CD4-positive, CD25-positive, alpha-beta regulatory T cell (primary cell): ENCODE data around the gene NCBP3. TPM values are rescaled to one million over a fixed set of nuclear protein-coding genes. Genes with fewer than 3 reads are reported as not detected.

Experiments used
- ATAC-seq, 2 donors: fragments of 150-1000 bp; cut with Tn5 transposase; one replicate each; pipeline ENCODE4 v1.10.0; 2021; ENCODE audit warnings: low read depth in 2 of 2, moderate number of reproducible peaks in 2 of 2, moderate library complexity in 1 of 2
- DNase-seq, 3 donors: peaks; one replicate each; pipeline versions ENCODE4 v3.0.0 to v3.0.0-alpha.2; 2012 to 2022; ENCODE audit warnings: mixed read lengths in 1 of 3
- H3K27ac ChIP-seq: one replicate; pipeline ENCODE4 v1.7.0; 2013; ENCODE audit warnings: mild to moderate bottlenecking, low read length; ENCODE audit not compliant: insufficient read depth, poor library complexity, severe bottlenecking
- H3K27me3 ChIP-seq: one replicate; pipeline ENCODE4 v1.7.0; 2013; ENCODE audit warnings: low read length; ENCODE audit not compliant: control insufficient read depth, insufficient read depth
- H3K36me3 ChIP-seq: one replicate; pipeline ENCODE4 v1.7.0; 2013; ENCODE audit warnings: mild to moderate bottlenecking, low read length, moderate library complexity; ENCODE audit not compliant: control insufficient read depth, insufficient read depth
- H3K4me1 ChIP-seq: 2 replicates; pipeline ENCODE4 v1.7.0; 2013; ENCODE audit warnings: mild to moderate bottlenecking, low read length; ENCODE audit not compliant: insufficient read depth, control insufficient read depth, poor library complexity, severe bottlenecking
- H3K4me3 ChIP-seq: one replicate; pipeline ENCODE4 v1.7.0; 2013; ENCODE audit warnings: low read depth, mild to moderate bottlenecking, low read length, moderate library complexity
- H3K9me3 ChIP-seq, 2 experiments: 1 replicate in 1 of 2; 2 replicates in 1 of 2; pipeline ENCODE4 v1.7.0; 2013; ENCODE audit warnings: low read length in 2 of 2, mild to moderate bottlenecking in 1 of 2, moderate library complexity in 1 of 2; ENCODE audit not compliant: control insufficient read depth in 2 of 2
- H3K27ac Mint-ChIP-seq, 3 donors: one replicate each; pipeline ENCODE4 v1.8.0; 2020 to 2022; ENCODE audit warnings: mild to moderate bottlenecking in 3 of 3, mixed read lengths in 3 of 3, moderate library complexity in 2 of 3
- H3K27me3 Mint-ChIP-seq: one replicate; pipeline ENCODE4 v1.8.0; 2022; ENCODE audit warnings: mild to moderate bottlenecking, mixed read lengths
- H3K36me3 Mint-ChIP-seq: one replicate; pipeline ENCODE4 v1.8.0; 2020; ENCODE audit warnings: mixed read lengths
- H3K4me1 Mint-ChIP-seq, 4 donors: one replicate each; pipeline ENCODE4 v1.8.0; 2020 to 2022; ENCODE audit warnings: mixed read lengths in 4 of 4, mild to moderate bottlenecking in 1 of 4
- H3K4me3 Mint-ChIP-seq, 4 donors: one replicate each; pipeline ENCODE4 v1.8.0; 2020 to 2022; ENCODE audit warnings: mild to moderate bottlenecking in 4 of 4, mixed read lengths in 4 of 4, moderate library complexity in 3 of 4
- H3K9me3 Mint-ChIP-seq, 7 donors: one replicate each; pipeline ENCODE4 v1.8.0; 2020 to 2022; ENCODE audit warnings: mixed read lengths in 7 of 7, mild to moderate bottlenecking in 3 of 7, moderate library complexity in 2 of 7
- polyA plus RNA-seq, 4 donors: library from polyadenylated mRNA; unstranded; fragments of 300-500 nt; fragmentation: Illumina TruSeq; gene quantifications; one replicate each; pipeline ENCODE4 v1.2.3, GENCODE V29; 2021
- total RNA-seq: library from RNA; stranded (reverse); gene quantifications from one replicate; pipeline ENCODE4 v1.2.3, GENCODE V29; 2022

Gene NCBP3, protein sequence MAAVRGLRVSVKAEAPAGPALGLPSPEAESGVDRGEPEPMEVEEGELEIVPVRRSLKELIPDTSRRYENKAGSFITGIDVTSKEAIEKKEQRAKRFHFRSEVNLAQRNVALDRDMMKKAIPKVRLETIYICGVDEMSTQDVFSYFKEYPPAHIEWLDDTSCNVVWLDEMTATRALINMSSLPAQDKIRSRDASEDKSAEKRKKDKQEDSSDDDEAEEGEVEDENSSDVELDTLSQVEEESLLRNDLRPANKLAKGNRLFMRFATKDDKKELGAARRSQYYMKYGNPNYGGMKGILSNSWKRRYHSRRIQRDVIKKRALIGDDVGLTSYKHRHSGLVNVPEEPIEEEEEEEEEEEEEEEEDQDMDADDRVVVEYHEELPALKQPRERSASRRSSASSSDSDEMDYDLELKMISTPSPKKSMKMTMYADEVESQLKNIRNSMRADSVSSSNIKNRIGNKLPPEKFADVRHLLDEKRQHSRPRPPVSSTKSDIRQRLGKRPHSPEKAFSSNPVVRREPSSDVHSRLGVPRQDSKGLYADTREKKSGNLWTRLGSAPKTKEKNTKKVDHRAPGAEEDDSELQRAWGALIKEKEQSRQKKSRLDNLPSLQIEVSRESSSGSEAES
- 46.0 TPM for total RNA-seq
- polyA plus RNA-seq: 10 to 100 TPM; 10.5 to 15.7 (median 12.2) TPM

DNA sequence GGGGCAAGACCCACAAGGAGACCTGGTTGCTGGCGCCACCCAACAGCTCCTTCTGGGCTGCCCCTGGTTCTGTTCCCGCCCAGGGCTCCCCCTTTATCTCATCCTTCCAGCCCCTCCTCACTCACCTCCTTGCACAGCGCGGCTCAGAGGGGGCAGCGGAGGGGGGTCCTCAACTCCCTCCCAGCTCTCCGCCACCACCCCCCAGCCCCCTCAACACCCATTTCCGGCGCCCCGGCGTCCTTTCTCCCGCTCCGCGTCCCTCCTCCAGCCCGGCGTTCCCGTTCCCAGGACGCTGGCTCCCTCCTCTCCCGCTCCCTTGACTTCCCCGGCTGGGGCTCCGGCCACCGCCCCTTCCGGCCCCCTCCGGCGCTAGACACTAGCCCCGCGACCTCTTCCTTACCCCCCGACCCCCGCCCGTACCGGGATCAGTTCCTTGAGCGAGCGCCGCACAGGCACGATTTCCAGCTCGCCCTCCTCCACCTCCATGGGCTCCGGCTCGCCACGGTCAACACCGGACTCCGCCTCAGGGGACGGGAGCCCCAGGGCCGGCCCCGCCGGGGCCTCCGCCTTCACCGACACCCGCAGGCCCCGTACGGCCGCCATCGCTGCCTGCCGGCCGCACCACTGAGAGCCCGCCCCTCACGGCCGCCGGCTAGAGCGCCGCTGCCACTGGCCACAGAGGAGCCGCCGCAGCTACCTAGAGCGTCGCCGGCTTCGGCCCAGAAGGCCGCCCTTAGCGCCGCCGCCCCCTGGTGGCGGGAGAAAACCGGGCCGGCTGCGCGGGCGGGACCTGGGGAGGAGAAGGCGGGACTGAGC, at the start of gene NCBP3:
Gene NCBP3, minus strand, starts transcription at position 626 of the 816 bp plus-strand sequence. Its CDS starts 23 bp downstream, at position 603.
- Histone ChIP-seq H3K27ac (peak within 1 kb of the TSS; percentile 72), H3K4me1 (peaks cover 18% of the 10 kb centered on the region), H3K4me3 (peak within 1 kb of the TSS; percentile 82), H3K36me3 (peaks cover 12% of the 10 kb centered on the region), H3K27me3 (no peaks in the 10 kb centered on the region), H3K9me3 (no peaks in the 10 kb centered on the region)
- Mint-ChIP-seq H3K4me3 (peak within 1 kb of the TSS; percentile 93 to 96 (median 94)), H3K4me1 (peaks cover 10 to 37% (median 27%) of the 10 kb centered on the region in 4 donors), H3K9me3 (no peaks in the 10 kb centered on the region), H3K36me3 (peaks cover 8% of the 10 kb centered on the region), H3K27me3 (peaks cover 15% of the 10 kb centered on the region), H3K27ac (peak within 1 kb of the TSS; percentile 82 to 92 (median 89))
- DNase-seq: peak; percentile 84 to 96 (median 89)
- ATAC-seq: peak; percentile 98

DNA sequence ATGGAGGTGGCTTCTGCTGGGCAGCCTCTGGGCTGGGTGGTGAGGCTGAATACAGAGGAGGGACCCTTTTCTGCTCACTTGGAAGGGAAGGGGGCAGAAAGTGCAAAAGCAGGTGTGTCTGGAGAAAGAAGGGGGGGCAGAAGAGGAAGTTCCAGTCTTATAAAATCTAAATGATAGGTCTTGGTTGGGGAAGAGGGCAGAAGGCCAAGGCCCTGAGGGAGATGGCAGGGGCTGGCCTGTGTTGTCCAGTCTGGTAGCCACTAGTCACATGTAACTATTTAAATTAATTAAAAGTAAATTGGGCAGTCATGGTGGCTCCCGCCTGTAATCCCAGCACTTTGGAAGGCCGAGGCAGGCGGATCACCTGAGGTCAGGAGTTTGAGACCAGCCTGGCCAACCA, 49.3 kb upstream of the NCBP3 start:
- Mint-ChIP-seq H3K36me3 (no peaks in the 10 kb centered on the region), H3K4me3 (peak overlapping the region in 2 of 4 donors; percentile 83 to 91), H3K27me3 (no peaks in the 10 kb centered on the region), H3K4me1 (peaks cover 0 to 28% (median 19%) of the 10 kb centered on the region in 4 donors), H3K9me3 (no peaks in the 10 kb centered on the region), H3K27ac (no peak overlapping the region)
- Histone ChIP-seq H3K27me3 (no peaks in the 10 kb centered on the region), H3K9me3 (no peaks in the 10 kb centered on the region), H3K27ac (no peak overlapping the region), H3K36me3 (no peaks in the 10 kb centered on the region), H3K4me3 (no peak overlapping the region), H3K4me1 (peaks cover 21% of the 10 kb centered on the region)
- ATAC-seq (no peak), DNase-seq (no peak)

DNA sequence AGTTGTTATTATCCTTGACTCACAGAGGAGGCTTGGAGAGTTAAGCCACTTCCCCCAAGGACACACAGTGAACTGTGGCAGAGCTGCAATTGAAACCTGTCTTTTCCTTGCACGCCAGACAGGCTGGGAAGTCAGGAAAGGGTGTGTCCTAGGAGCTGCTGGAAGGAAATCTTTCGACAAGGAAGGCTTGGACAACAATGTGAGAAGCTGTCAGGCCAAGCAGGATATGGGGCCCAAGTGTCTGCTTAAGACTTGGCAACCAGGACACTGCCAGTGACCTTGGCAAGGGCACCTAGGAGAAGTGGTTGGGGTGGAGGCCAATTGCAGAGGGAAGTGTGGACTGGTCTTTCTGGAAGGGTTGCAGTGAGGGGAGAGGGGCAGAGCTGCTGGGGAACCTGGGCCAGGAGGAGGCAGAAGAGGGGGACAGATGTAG, 48.9 kb upstream of the NCBP3 start:
- Mint-ChIP-seq H3K4me3 (peak overlapping the region in 3 of 4 donors; percentile 28 to 91 (median 83)), H3K27me3 (no peaks in the 10 kb centered on the region), H3K27ac (no peak overlapping the region), H3K9me3 (no peaks in the 10 kb centered on the region), H3K36me3 (no peaks in the 10 kb centered on the region), H3K4me1 (peaks cover 0 to 28% (median 19%) of the 10 kb centered on the region in 4 donors)
- Histone ChIP-seq H3K36me3 (no peaks in the 10 kb centered on the region), H3K27me3 (no peaks in the 10 kb centered on the region), H3K4me1 (peaks cover 21% of the 10 kb centered on the region), H3K4me3 (no peak overlapping the region), H3K9me3 (no peaks in the 10 kb centered on the region), H3K27ac (no peak overlapping the region)
- ATAC-seq (no peak), DNase-seq (no peak)

DNA sequence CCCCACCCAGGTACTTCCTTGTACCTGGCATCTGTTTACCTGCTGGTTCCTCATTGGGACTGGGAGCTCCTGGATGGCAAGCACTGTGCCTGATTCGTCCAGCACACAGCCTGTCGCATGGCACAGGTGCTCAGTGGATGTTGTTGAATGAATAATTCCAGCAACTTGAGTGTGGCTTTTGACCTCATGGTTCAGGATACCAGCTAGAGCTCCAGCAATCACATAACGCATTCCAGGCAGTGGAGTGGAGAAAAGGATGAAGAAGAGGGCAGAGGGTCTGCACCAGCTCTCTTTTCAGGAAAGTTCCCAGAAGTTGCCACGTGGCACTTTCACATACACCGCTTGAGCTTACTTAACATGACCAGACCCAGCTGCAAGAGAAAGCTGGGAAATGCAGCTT, 48.1 kb upstream of the NCBP3 start:
- DNase-seq (no peak), ATAC-seq (no peak)
- Mint-ChIP-seq H3K9me3 (no peaks in the 10 kb centered on the region), H3K27me3 (no peaks in the 10 kb centered on the region), H3K4me3 (peak overlapping the region; percentile 8 to 91 (median 85)), H3K27ac (peak overlapping the region; percentile 75 to 93 (median 86)), H3K4me1 (peaks cover 0 to 28% (median 19%) of the 10 kb centered on the region in 4 donors), H3K36me3 (no peaks in the 10 kb centered on the region)
- H3K4me3 ChIP-seq: no peak overlapping the region
- H3K27ac ChIP-seq: no peak overlapping the region
- H3K36me3 ChIP-seq: no peaks in the 10 kb centered on the region
- H3K4me1 ChIP-seq: peaks cover 21% of the 10 kb centered on the region
- no peaks in the 10 kb centered on the region for H3K9me3 ChIP-seq
- H3K27me3 ChIP-seq: no peaks in the 10 kb centered on the region

DNA sequence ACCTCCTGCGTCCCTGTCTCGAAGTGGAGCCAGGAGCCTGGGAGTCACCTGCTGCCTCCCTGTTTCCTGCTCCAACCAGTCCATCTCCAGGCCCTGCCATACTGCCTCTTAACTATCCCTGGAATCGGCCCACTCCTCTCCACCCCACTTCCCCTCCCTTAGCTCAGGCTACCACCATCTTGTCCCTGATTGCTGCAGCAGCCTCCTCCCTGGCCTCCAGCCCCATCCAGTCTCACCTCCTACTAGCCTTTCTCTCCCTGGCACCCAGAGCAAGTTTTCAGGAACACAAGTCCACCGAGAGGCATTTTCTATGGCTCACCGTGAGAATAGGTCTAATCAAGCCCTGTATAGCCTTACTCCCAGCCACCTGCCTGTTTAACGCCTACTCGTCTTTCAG, 47.7 kb upstream of the NCBP3 start:
- peaks cover 0 to 30% (median 19%) of the 10 kb centered on the region in 4 donors for H3K4me1 Mint-ChIP-seq
- no peaks in the 10 kb centered on the region for H3K9me3 Mint-ChIP-seq
- no peaks in the 10 kb centered on the region for H3K9me3 ChIP-seq
- DNase-seq (no peak), ATAC-seq (no peak)
- H3K27ac Mint-ChIP-seq: peak overlapping the region; percentile 75 to 93 (median 86)
- H3K27me3 ChIP-seq: no peaks in the 10 kb centered on the region
- H3K4me3 Mint-ChIP-seq: peak overlapping the region; percentile 51 to 91 (median 85)
- peaks cover 21% of the 10 kb centered on the region for H3K4me1 ChIP-seq
- H3K36me3 ChIP-seq: no peaks in the 10 kb centered on the region
- no peaks in the 10 kb centered on the region for H3K27me3 Mint-ChIP-seq
- peak overlapping the region; percentile 70 for H3K27ac ChIP-seq
- no peaks in the 10 kb centered on the region for H3K36me3 Mint-ChIP-seq
- H3K4me3 ChIP-seq: peak overlapping the region; percentile 41

DNA sequence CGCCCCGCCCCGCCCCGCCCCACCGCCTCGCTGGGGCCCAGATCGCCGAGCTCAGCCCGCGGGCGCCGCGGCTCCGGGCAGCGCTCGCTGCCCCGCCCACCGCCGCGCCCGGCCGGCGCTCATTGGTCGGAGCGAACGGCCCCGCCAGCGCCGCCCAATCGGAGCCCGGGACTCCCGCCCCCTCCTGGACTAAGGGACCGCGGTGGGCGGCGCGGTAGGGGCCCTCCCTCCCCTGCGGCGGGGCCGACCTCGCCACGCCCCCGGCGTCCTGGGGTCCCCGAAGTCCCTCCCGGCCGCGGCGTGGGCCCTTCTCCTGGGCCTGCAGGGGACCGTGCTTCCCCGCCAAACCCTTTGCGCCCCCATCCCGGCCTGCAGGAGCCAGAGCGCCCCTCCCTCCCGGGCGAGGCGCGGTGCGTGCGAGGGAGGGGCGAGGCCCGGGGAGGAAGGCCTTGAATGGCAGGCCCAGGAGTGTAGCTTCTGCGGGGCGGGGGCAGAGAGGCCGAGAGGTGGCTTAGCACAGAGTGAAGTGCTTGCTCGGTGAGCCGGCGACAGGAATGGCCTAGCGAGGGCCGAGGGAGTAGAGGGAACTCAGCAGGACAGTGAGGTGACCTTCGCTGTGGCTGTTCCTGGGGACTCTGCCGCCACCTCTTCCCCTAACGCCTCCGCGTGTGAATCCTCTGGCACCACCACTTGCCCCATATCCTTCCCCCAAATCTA, 47.1 kb upstream of the NCBP3 start, which contains the start of gene CAMKK1:
Gene CAMKK1, minus strand, starts transcription at position 51 of the 717 bp plus-strand sequence. CDS start 7,366 bp downstream, outside the sequence.
- H3K36me3 ChIP-seq: no peaks in the 10 kb centered on the region
- DNase-seq (peak; percentile 84 to 91 (median 88)), ATAC-seq (peak; percentile 83 to 84)
- peaks cover 23% of the 10 kb centered on the region for H3K4me1 ChIP-seq
- no peaks in the 10 kb centered on the region for H3K9me3 ChIP-seq
- no peaks in the 10 kb centered on the region for H3K27me3 ChIP-seq
- Mint-ChIP-seq H3K4me1 (peaks cover 0 to 30% (median 19%) of the 10 kb centered on the region in 4 donors), H3K4me3 (peak within 1 kb of the TSS; percentile 84 to 91 (median 90)), H3K9me3 (no peaks in the 10 kb centered on the region), H3K36me3 (no peaks in the 10 kb centered on the region), H3K27me3 (no peaks in the 10 kb centered on the region), H3K27ac (peak within 1 kb of the TSS; percentile 86 to 93 (median 90))
- peak within 1 kb of the TSS; percentile 70 for H3K27ac ChIP-seq
- H3K4me3 ChIP-seq: peak within 1 kb of the TSS; percentile 41
